A673 (cell line): Measurements from ENCODE around the gene SHISAL2A.

Experiments used
- EZH2 ChIP-seq: fragments of 200-600 bp; sonication (generic); IDR thresholded peaks from 2 replicates; pipeline ENCODE4 v1.6.1; 2017; ENCODE audit warnings: borderline replicate concordance, low read depth, mild to moderate bottlenecking, mixed read lengths, antibody characterized with exemption, low read length; ENCODE audit not compliant: poor library complexity, severe bottlenecking
- TF ChIP-seq, protein P1 (sequence below): fragments of 300-800, 200-600 bp; sonication (generic); conservative IDR thresholded peaks from 2 replicates; pipeline ENCODE4 v1.5.1; 2017; ENCODE audit warnings: low read depth, mild to moderate bottlenecking, antibody characterized with exemption, low read length, moderate library complexity, mixed read lengths

DNA sequence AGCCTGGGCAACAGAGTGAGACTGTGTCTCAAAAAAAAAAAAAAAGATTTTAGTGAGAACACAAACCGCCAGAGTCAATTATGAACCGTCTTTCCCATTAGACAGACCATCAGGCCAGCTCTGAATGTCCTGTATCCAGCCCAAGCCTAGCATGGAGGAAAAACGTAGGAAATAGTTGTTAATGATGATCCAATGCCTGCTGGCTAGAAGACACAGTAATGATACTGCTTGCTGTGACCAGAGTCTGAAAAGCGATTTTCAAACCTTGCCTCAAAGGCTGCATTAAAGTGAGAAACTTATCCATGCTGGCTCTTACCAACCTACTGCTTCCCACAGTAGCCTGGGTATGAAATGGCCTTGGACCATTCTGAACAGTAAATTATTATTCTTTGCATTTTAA is 48.2 kb downstream of the SHISAL2A start:
- TF ChIP-seq, protein P1, sequence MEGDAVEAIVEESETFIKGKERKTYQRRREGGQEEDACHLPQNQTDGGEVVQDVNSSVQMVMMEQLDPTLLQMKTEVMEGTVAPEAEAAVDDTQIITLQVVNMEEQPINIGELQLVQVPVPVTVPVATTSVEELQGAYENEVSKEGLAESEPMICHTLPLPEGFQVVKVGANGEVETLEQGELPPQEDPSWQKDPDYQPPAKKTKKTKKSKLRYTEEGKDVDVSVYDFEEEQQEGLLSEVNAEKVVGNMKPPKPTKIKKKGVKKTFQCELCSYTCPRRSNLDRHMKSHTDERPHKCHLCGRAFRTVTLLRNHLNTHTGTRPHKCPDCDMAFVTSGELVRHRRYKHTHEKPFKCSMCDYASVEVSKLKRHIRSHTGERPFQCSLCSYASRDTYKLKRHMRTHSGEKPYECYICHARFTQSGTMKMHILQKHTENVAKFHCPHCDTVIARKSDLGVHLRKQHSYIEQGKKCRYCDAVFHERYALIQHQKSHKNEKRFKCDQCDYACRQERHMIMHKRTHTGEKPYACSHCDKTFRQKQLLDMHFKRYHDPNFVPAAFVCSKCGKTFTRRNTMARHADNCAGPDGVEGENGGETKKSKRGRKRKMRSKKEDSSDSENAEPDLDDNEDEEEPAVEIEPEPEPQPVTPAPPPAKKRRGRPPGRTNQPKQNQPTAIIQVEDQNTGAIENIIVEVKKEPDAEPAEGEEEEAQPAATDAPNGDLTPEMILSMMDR = no peak
- no peak for TF ChIP-seq EZH2
